Karpas-422 (cell line): ENCODE results near the gene CHEK1. TPM values are rescaled to one million over a fixed set of nuclear protein-coding genes. Genes with fewer than 3 reads are reported as not detected.

Experiments used
- DNase-seq: peaks from one replicate; pipeline ENCODE4 v3.0.0-alpha.2; 2015
- H2AFZ ChIP-seq: fragments of 200-600 bp; sonication (generic); 2 replicates; pipeline ENCODE4 v1.6.1; 2014; ENCODE audit warnings: antibody characterized with exemption, low read length, mixed read lengths
- H3K27ac ChIP-seq: fragments of 200-600 bp; sonication (generic); 2 replicates; pipeline ENCODE4 v1.5.1; 2014; ENCODE audit warnings: mild to moderate bottlenecking, low read length, moderate library complexity
- H3K27me3 ChIP-seq: fragments of 200-600 bp; sonication (generic); 2 replicates; pipeline ENCODE4 v1.6.1; 2014; ENCODE audit warnings: low read length, mixed read lengths
- H3K36me3 ChIP-seq: fragments of 200-600 bp; sonication (generic); 2 replicates; pipeline ENCODE4 v1.6.1; 2014; ENCODE audit warnings: low read length, mixed read lengths; ENCODE audit not compliant: insufficient read depth
- H3K4me1 ChIP-seq: fragments of 200-600 bp; sonication (generic); 2 replicates; pipeline ENCODE4 v1.6.1; 2014; ENCODE audit warnings: mild to moderate bottlenecking, low read length, mixed read lengths
- H3K4me2 ChIP-seq: fragments of 200-600 bp; sonication (generic); 2 replicates; pipeline ENCODE4 v1.6.1; 2014; ENCODE audit warnings: low read length, low read depth, mild to moderate bottlenecking; ENCODE audit not compliant: poor library complexity, severe bottlenecking
- H3K4me3 ChIP-seq: fragments of 200-600 bp; sonication (generic); 2 replicates; pipeline ENCODE4 v1.5.1; 2014; ENCODE audit warnings: mild to moderate bottlenecking, antibody characterized with exemption, low read length, mixed read lengths
- H3K79me2 ChIP-seq: fragments of 200-600 bp; sonication (generic); 2 replicates; pipeline ENCODE4 v1.6.1; 2014; ENCODE audit warnings: mild to moderate bottlenecking, low read length, mixed read lengths
- H3K9ac ChIP-seq: fragments of 200-600 bp; sonication (generic); 2 replicates; pipeline ENCODE4 v1.6.0; 2014; ENCODE audit warnings: low read length
- H3K9me2 ChIP-seq: fragments of 200-600 bp; sonication (generic), shearing (Covaris generic); replicated peaks from 2 replicates; pipeline ENCODE4 v1.6.0; 2014; ENCODE audit warnings: mild to moderate bottlenecking, low read length, moderate library complexity; ENCODE audit not compliant: insufficient read depth
- H3K9me3 ChIP-seq: fragments of 300-700, 200-600 bp; sonication (generic); 2 replicates; pipeline ENCODE4 v1.6.1; 2014; ENCODE audit warnings: low read length, mixed read lengths
- H4K20me1 ChIP-seq: fragments of 200-600 bp; sonication (generic); 2 replicates; pipeline ENCODE4 v1.6.1; 2014; ENCODE audit warnings: mild to moderate bottlenecking, antibody characterized with exemption, low read length, low read depth; ENCODE audit not compliant: insufficient read depth
- total RNA-seq: library from RNA; depleted of rRNA; stranded (reverse); fragments of >200 nt; shearing (Covaris generic); gene quantifications from 2 replicates; pipeline ENCODE4 v1.2.3, GENCODE V29; 2014; ENCODE audit warnings: low replicate concordance

The CHEK1 gene
- total RNA-seq, 1 experiment from 2014 or later = 16.5 TPM

GRCh38 chr11:125605417-125605816, 19.5 kb upstream of the CHEK1 start:
- Histone ChIP-seq H3K79me2 (no peaks in the 10 kb centered on the region), H3K9ac (no peak overlapping the region), H3K4me3 (no peak overlapping the region), H3K4me1 (no peaks in the 10 kb centered on the region), H3K36me3 (peaks cover 25% of the 10 kb centered on the region), H3K9me2 (no peaks in the 10 kb centered on the region), H3K27me3 (no peaks in the 10 kb centered on the region), H3K9me3 (no peaks in the 10 kb centered on the region), H4K20me1 (no peaks in the 10 kb centered on the region), H3K4me2 (no peak overlapping the region), H2AFZ (no peak overlapping the region), H3K27ac (no peak overlapping the region)
- DNase-seq = no peak

- Histone ChIP-seq H3K27me3 (no peaks in the 10 kb centered on the region), H3K9ac (no peak overlapping the region), H3K36me3 (peaks cover 21% of the 10 kb centered on the region; the same call in 1 of the 2 replicates), H3K27ac (no peak overlapping the region), H2AFZ (no peak overlapping the region), H3K4me3 (no peak overlapping the region), H3K4me2 (no peak overlapping the region), H3K79me2 (no peaks in the 10 kb centered on the region), H3K9me2 (no peaks in the 10 kb centered on the region), H4K20me1 (no peaks in the 10 kb centered on the region), H3K9me3 (no peaks in the 10 kb centered on the region), H3K4me1 (no peaks in the 10 kb centered on the region)
- no peak for DNase-seq
Measured at GRCh38 chr11:125609545-125609944, 15.4 kb upstream of the CHEK1 start.

GRCh38 chr11:125618383-125618782, 6.6 kb upstream of the CHEK1 start:
- no peak overlapping the region for H3K4me3 ChIP-seq
- H3K27me3 ChIP-seq = no peaks in the 10 kb centered on the region
- H4K20me1 ChIP-seq = no peaks in the 10 kb centered on the region
- H3K9me2 ChIP-seq = no peaks in the 10 kb centered on the region
- no peaks in the 10 kb centered on the region for H3K79me2 ChIP-seq
- H3K9me3 ChIP-seq = no peaks in the 10 kb centered on the region
- no peak overlapping the region for H3K27ac ChIP-seq
- H3K36me3 ChIP-seq = peaks cover 18% of the 10 kb centered on the region
- DNase-seq = no peak
- H3K4me2 ChIP-seq = no peak overlapping the region
- peaks cover 7% of the 10 kb centered on the region for H3K4me1 ChIP-seq
- no peak overlapping the region for H2AFZ ChIP-seq
- H3K9ac ChIP-seq = no peak overlapping the region

DNA sequence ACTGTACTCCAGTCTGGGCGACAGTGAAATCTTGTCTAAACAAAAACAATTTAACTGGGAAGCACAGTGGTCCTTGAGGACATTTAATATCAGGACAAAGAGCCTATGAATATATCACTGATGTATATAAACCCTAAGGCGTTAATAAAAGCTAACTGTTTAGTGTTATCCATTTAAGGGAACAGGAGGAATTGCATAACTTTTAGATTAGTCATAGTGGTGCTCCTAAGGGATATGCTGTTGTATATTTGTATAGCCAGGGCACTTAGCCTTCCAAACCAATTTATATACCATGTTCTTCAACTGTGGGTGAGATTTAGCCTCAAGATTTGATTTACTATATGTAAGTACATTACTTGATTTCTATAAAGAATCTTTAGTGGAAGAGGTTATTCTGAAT, 3.0 kb upstream of the CHEK1 start:
- H3K27me3 ChIP-seq = no peaks in the 10 kb centered on the region
- peaks cover 10% of the 10 kb centered on the region for H3K36me3 ChIP-seq
- no peaks in the 10 kb centered on the region for H3K9me3 ChIP-seq
- H3K4me1 ChIP-seq = peaks cover 17% of the 10 kb centered on the region
- no peak overlapping the region for H3K9ac ChIP-seq
- no peak overlapping the region for H3K4me2 ChIP-seq
- H2AFZ ChIP-seq = no peak overlapping the region
- H3K4me3 ChIP-seq = no peak overlapping the region
- DNase-seq = no peak
- peaks cover 15% of the 10 kb centered on the region for H3K79me2 ChIP-seq
- H3K9me2 ChIP-seq = no peaks in the 10 kb centered on the region
- no peaks in the 10 kb centered on the region for H4K20me1 ChIP-seq
- no peak overlapping the region for H3K27ac ChIP-seq

GRCh38 chr11:125623064-125623463, 1.9 kb upstream of the CHEK1 start:
- Histone ChIP-seq H2AFZ (no peak overlapping the region), H3K27ac (no peak overlapping the region), H3K9me2 (no peaks in the 10 kb centered on the region), H3K9ac (no peak overlapping the region), H3K4me1 (peaks cover 27% of the 10 kb centered on the region), H3K4me3 (no peak overlapping the region), H4K20me1 (no peaks in the 10 kb centered on the region), H3K27me3 (no peaks in the 10 kb centered on the region), H3K9me3 (no peaks in the 10 kb centered on the region), H3K79me2 (peaks cover 26% of the 10 kb centered on the region), H3K36me3 (peaks cover 7% of the 10 kb centered on the region), H3K4me2 (no peak overlapping the region)
- DNase-seq = no peak

DNA sequence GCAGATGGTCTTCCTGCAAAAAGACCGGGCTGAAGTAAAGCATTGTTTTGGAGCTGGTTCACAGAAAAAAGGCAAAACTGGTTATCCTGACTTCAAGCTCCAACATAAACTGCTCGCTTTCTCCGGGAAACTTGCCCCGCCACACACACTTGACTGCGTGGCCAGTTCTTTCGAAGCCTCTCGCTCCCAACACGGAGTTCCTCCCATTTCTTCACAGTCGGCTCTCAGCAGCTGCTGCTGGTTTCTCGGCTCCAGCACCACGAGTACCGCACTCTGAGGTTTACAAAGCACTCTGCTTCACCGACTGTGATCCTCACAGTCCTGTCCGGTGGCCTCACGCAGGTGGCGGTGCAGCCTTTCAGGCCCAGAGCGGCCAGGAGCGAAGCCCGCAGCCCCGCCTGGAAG, 264 bp downstream of the CHEK1 start:
- peak overlapping the region; percentile 80 for H3K9ac ChIP-seq
- peak overlapping the region; percentile 85 for H3K27ac ChIP-seq

DNA sequence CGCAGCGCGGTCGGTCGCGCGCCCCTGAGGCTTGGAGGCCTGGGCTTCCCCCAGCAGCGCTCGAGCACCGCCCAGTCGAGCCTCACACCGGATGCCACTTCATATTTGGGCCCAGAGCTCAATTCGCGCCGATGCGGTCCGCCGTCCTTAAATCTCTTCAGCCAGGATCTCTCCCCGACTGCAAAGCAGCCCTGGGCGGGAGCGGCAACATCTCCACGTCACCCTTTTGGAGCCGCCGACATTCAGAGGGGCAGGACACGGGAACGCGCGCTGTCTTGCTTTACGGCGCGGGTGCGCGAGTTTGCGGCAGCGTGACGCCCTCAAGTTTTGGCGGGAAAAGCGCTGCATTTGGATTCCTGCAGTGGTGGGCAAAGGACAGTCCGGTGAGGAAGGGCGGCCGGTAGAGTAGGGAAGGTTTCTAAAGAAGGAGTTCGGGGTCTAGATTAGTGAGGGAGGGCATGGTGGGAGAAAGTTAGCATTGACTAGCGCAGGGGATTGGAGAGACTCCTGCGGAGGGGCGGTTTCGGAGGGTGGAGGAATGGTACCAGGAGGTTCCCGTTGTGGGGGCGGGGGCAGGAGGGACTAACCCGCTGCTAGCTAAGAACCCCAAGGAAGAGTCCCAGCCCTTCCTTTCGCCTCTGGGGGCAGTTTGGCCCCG, 796 bp downstream of the CHEK1 start:
- H3K79me2 ChIP-seq = peaks cover 42% of the 10 kb centered on the region

More for the DNA sequence above, 264 bp downstream of the CHEK1 start:
- Histone ChIP-seq H4K20me1 (no peaks in the 10 kb centered on the region), H3K36me3 (peaks cover 2% of the 10 kb centered on the region), H3K4me1 (peaks cover 27% of the 10 kb centered on the region), H3K79me2 (peaks cover 41% of the 10 kb centered on the region), H3K4me3 (peak overlapping the region; percentile 76), H3K27me3 (no peaks in the 10 kb centered on the region), H3K9me2 (no peaks in the 10 kb centered on the region), H3K4me2 (peak overlapping the region; percentile 71), H3K9me3 (no peaks in the 10 kb centered on the region), H2AFZ (peak overlapping the region; percentile 73; the same call in 1 of the 2 replicates)
- no peak for DNase-seq

GRCh38 chr11:125626288-125626950, 1.5 kb downstream of the CHEK1 start:
- Histone ChIP-seq H3K9me2 (no peaks in the 10 kb centered on the region), H3K36me3 (no peaks in the 10 kb centered on the region), H2AFZ (peak overlapping the region; percentile 73; the same call in 1 of the 2 replicates), H4K20me1 (no peaks in the 10 kb centered on the region), H3K27ac (peak overlapping the region; percentile 85), H3K4me2 (peak overlapping the region; percentile 71), H3K4me3 (peak overlapping the region; percentile 76), H3K27me3 (no peaks in the 10 kb centered on the region), H3K9ac (peak overlapping the region; percentile 80), H3K79me2 (peaks cover 42% of the 10 kb centered on the region), H3K9me3 (no peaks in the 10 kb centered on the region), H3K4me1 (peaks cover 22% of the 10 kb centered on the region)
- peak; percentile 59 for DNase-seq

More for the DNA sequence above, 796 bp downstream of the CHEK1 start:
- DNase-seq = peak; percentile 91
- Histone ChIP-seq H3K27ac (peak overlapping the region; percentile 85), H3K4me1 (peaks cover 27% of the 10 kb centered on the region), H3K27me3 (no peaks in the 10 kb centered on the region), H3K9ac (peak overlapping the region; percentile 80), H3K9me2 (no peaks in the 10 kb centered on the region), H3K4me2 (peak overlapping the region; percentile 71), H3K4me3 (peak overlapping the region; percentile 76), H3K9me3 (no peaks in the 10 kb centered on the region), H2AFZ (peak overlapping the region; percentile 73; the same call in 1 of the 2 replicates), H3K36me3 (no peaks in the 10 kb centered on the region), H4K20me1 (no peaks in the 10 kb centered on the region)
